ENCODE results near the gene SOSTDC1.

GRCh38 chr7:16423761-16424160 lies 41.8 kb downstream of the SOSTDC1 start:
- no peak for TF ChIP-seq POLR2A (IDR thresholded peaks at IDR 0.05; ENCODE audit: low read length)
- no peak for TF ChIP-seq GATA1 (IDR thresholded peaks at IDR 0.05; ENCODE audit: low read depth, low read length)
